Endometrial microvascular endothelial cells (primary cell): Measurements from ENCODE around the gene KRT33A. TPM values are rescaled to one million over a fixed set of nuclear protein-coding genes. Genes with fewer than 3 reads are reported as not detected.
"Not testable (repeated sequence)": the region's sequence is repeated elsewhere in the genome, so short reads cannot be mapped to it uniquely, and the experiment has no call there.

Source experiments
- in situ Hi-C: cut with HindIII; loops from 2 replicates; pipeline ENCODE4 v1.10.0; 2017; ENCODE audit warnings: low sequenced_read_pairs, low pct_unique_long_range_greater_than_20kb; ENCODE audit errors: inconsistent ontology term
- total RNA-seq: library from RNA; depleted of rRNA; stranded (reverse); fragments of >200 nt; gene quantifications from one replicate; pipeline ENCODE4 v1.2.3, GENCODE V29; 2015; ENCODE audit errors: inconsistent ontology term

Gene KRT33A
- total RNA-seq: not detected

GRCh38 chr17:41350381-41350878 lies at the start of gene KRT33A:
Gene KRT33A, minus strand, starts transcription at chr17:41350828. Its CDS starts 61 bp downstream, at chr17:41350767.
- in situ Hi-C loops: not testable (repeated sequence)

- in situ Hi-C loops: no loop called here
These were observed 46.5 kb upstream of the KRT33A start, which contains the start of gene KRT31 for GRCh38 chr17:41396996-41397660. Gene KRT31, minus strand, starts transcription at chr17:41397608. Its CDS starts 69 bp downstream, at chr17:41397539.

GRCh38 chr17:41396340-41396739 lies 45.7 kb upstream of the KRT33A start:
- in situ Hi-C loops: no loop called here

- in situ Hi-C loops: no loop called here
These were observed 45.0 kb upstream of the KRT33A start for GRCh38 chr17:41395611-41396010.

- in situ Hi-C loops: not testable (repeated sequence)
These were observed 44.4 kb upstream of the KRT33A start for GRCh38 chr17:41395044-41395443.

GRCh38 chr17:41394254-41394996 lies 43.8 kb upstream of the KRT33A start:
- in situ Hi-C loops: no loop called here

GRCh38 chr17:41393826-41394225 lies 43.2 kb upstream of the KRT33A start:
- in situ Hi-C loops: no loop called here

GRCh38 chr17:41393294-41393693 lies 42.7 kb upstream of the KRT33A start:
- in situ Hi-C loops: no loop called here

- in situ Hi-C loops: no loop called here
These were observed 41.6 kb upstream of the KRT33A start for GRCh38 chr17:41392278-41392677.

- in situ Hi-C loops: no loop called here
These were observed 40.9 kb upstream of the KRT33A start for GRCh38 chr17:41391535-41391934.

GRCh38 chr17:41390411-41390938 lies 39.8 kb upstream of the KRT33A start:
- in situ Hi-C loops: no loop called here

- in situ Hi-C loops: no loop called here
These were observed 37.0 kb upstream of the KRT33A start for GRCh38 chr17:41387670-41388069.

- in situ Hi-C loops: no loop called here
These were observed 35.6 kb upstream of the KRT33A start for GRCh38 chr17:41386227-41386626.

GRCh38 chr17:41383690-41384089 lies 33.1 kb upstream of the KRT33A start:
- in situ Hi-C loops: no loop called here

- in situ Hi-C loops: no loop called here
These were observed 31.8 kb upstream of the KRT33A start for GRCh38 chr17:41382394-41382793.

- in situ Hi-C loops: not testable (repeated sequence)
These were observed 31.3 kb upstream of the KRT33A start, which contains the start of gene KRT34 for GRCh38 chr17:41381943-41382342. Gene KRT34, minus strand, starts transcription at chr17:41382306. Its CDS starts 60 bp downstream, at chr17:41382246.

- in situ Hi-C loops: not testable (repeated sequence)
These were observed 29.5 kb upstream of the KRT33A start for GRCh38 chr17:41380091-41380490.

- in situ Hi-C loops: no loop called here
These were observed 26.9 kb upstream of the KRT33A start for GRCh38 chr17:41377546-41377945.

- in situ Hi-C loops: no loop called here
These were observed 19.1 kb upstream of the KRT33A start, which contains the start of gene KRT33B for GRCh38 chr17:41369713-41370112. Gene KRT33B, minus strand, starts transcription at chr17:41369813. Its CDS starts 63 bp downstream, at chr17:41369750.

- in situ Hi-C loops: no loop called here
These were observed 18.4 kb upstream of the KRT33A start for GRCh38 chr17:41369023-41369422.
